Subcutaneous abdominal adipose tissue (tissue), 5 donors: Measurements from ENCODE around the gene SPRED2.

Experiments
- H3K27ac ChIP-seq: one replicate; pipeline ENCODE4 v1.7.0; 2013; ENCODE audit warnings: low read depth, mild to moderate bottlenecking, inconsistent platforms, low read length, moderate library complexity
- H3K27me3 ChIP-seq, 5 donors: one replicate each; pipeline ENCODE4 v1.7.0; 2013; ENCODE audit warnings: low read length in 5 of 5, inconsistent platforms in 1 of 5; ENCODE audit not compliant: control insufficient read depth in 5 of 5, insufficient read depth in 4 of 5
- H3K36me3 ChIP-seq, 5 donors: one replicate each; pipeline ENCODE4 v1.7.0; 2013; ENCODE audit warnings: low read length in 5 of 5; ENCODE audit not compliant: control insufficient read depth in 5 of 5, insufficient read depth in 5 of 5
- H3K4me1 ChIP-seq, 5 donors: one replicate each; pipeline ENCODE4 v1.7.0; 2013; ENCODE audit warnings: low read length in 5 of 5, mild to moderate bottlenecking in 3 of 5, moderate library complexity in 1 of 5; ENCODE audit not compliant: control insufficient read depth in 5 of 5, insufficient read depth in 5 of 5
- H3K4me3 ChIP-seq, 5 donors: one replicate each; pipeline ENCODE4 v1.7.0; 2013; ENCODE audit warnings: low read length in 5 of 5, low read depth in 1 of 5
- H3K9ac ChIP-seq, 5 donors: one replicate each; pipeline ENCODE4 v1.7.0; 2013; ENCODE audit warnings: low read length in 5 of 5, mild to moderate bottlenecking in 4 of 5, moderate library complexity in 3 of 5
- H3K9me3 ChIP-seq, 5 donors: one replicate each; pipeline ENCODE4 v1.7.0; 2013; ENCODE audit warnings: low read length in 5 of 5; ENCODE audit not compliant: control insufficient read depth in 5 of 5
- donor health status: healthy.
- donor health status: healthy.
- donor health status: healthy.
- donor health status: healthy.
- donor health status: healthy.

SPRED2 gene

DNA sequence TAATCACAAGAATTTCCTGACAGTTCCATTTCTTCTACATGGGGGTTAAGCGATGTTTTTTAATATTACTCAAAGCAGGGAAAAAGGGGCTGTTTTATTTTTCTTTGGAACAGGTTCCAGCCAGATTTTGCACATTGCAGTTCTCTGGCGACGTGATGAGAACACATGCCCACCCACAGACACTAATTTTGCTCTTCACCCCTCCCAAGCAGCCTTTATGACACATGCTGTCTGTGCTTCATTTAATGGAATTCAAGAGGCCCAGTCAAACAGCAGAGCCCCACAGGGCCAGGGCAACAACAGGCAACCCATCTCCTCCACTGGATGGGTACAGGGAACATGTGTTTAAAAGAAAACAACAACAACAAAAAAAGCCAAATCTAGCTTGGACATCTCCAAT, 70.8 kb downstream of the SPRED2 start:
- Histone ChIP-seq H3K9me3 (no peaks in the 10 kb centered on the region), H3K9ac (no peak overlapping the region), H3K36me3 (no peaks in the 10 kb centered on the region), H3K27ac (no peak overlapping the region), H3K4me3 (no peak overlapping the region), H3K27me3 (no peaks in the 10 kb centered on the region), H3K4me1 (peaks cover 0 to 52% (median 38%) of the 10 kb centered on the region in 5 donors)

DNA sequence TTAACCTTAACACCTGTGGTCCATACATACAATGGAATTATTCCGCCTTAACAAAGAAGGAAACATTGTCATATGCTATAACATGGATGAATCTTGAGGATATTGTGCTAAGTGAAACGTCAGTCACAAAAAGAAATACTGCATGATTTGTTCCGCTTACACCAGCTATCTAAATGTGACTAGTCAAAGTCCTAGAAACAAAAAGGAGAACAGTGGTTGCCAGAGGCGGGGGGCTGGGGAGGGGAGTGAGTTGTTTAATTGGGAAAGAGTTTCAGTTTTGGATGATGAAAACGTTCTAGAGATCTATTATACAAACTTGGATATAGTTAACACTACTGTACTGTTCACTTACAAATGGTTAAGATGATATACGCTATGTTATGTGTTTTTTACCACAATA, 72.0 kb downstream of the SPRED2 start:
- H3K27me3 ChIP-seq: no peaks in the 10 kb centered on the region
- H3K36me3 ChIP-seq: no peaks in the 10 kb centered on the region
- H3K4me3 ChIP-seq: no peak overlapping the region
- peaks cover 0 to 40% (median 29%) of the 10 kb centered on the region in 5 donors for H3K4me1 ChIP-seq
- no peak overlapping the region for H3K27ac ChIP-seq
- no peak overlapping the region for H3K9ac ChIP-seq
- no peaks in the 10 kb centered on the region for H3K9me3 ChIP-seq

DNA sequence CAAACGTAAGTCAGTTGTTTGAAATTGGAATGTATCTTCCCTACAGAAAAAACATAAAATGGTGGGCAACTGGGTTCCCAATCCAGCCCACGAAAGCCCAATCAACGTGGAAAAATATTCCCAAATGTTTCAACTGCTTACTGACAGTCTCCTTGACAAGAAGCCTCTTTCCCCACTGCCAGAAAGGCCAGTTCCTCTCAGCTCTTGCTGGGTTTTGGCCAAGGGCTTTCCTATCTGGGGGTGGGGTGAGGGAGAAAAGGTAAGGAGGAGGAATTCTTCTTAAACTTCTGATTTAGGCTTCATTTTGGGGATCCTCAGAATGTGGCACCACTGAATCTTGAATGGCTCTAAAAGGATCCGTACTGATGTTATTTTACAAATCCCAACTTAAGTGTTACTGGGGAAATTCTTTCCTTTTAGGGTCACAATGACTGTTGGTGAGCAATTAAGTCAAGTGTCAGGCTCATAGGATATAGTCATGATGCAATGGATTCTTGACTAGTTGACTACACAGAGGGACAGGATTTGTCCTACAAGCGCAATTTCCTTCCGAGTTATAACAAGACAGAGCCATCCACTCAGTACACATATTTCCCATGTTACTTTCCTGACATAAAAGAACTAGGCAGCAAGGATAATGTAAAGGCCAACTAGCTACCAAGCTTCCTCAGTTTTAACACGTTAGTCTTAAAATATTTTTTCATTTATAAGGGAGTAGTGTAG, 73.6 kb downstream of the SPRED2 start:
- Histone ChIP-seq H3K4me1 (peaks cover 0 to 39% (median 29%) of the 10 kb centered on the region in 5 donors), H3K36me3 (no peaks in the 10 kb centered on the region), H3K4me3 (no peak overlapping the region), H3K9me3 (no peaks in the 10 kb centered on the region), H3K9ac (no peak overlapping the region), H3K27ac (peak overlapping the region; percentile 46), H3K27me3 (no peaks in the 10 kb centered on the region)

DNA sequence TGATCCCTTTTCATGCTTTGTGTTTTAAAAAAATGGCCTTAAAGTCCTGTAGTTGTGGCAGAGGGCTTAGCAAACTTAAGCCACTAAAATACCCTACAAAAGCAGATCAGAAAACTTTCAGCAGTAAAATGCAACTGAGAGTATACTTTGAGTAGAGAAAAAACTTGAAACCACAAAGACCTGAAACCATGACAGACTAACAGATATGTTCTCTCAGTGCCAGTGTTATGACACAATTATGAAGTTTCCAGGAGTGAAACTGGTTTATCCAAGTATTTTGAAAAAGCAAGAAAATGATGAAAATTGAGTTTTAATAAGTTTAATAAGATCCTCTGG, 74.5 kb downstream of the SPRED2 start:
- Histone ChIP-seq H3K9ac (no peak overlapping the region), H3K9me3 (no peaks in the 10 kb centered on the region), H3K4me1 (peaks cover 0 to 37% (median 31%) of the 10 kb centered on the region in 5 donors), H3K36me3 (no peaks in the 10 kb centered on the region), H3K4me3 (no peak overlapping the region), H3K27ac (peak overlapping the region; percentile 31), H3K27me3 (no peaks in the 10 kb centered on the region)

DNA sequence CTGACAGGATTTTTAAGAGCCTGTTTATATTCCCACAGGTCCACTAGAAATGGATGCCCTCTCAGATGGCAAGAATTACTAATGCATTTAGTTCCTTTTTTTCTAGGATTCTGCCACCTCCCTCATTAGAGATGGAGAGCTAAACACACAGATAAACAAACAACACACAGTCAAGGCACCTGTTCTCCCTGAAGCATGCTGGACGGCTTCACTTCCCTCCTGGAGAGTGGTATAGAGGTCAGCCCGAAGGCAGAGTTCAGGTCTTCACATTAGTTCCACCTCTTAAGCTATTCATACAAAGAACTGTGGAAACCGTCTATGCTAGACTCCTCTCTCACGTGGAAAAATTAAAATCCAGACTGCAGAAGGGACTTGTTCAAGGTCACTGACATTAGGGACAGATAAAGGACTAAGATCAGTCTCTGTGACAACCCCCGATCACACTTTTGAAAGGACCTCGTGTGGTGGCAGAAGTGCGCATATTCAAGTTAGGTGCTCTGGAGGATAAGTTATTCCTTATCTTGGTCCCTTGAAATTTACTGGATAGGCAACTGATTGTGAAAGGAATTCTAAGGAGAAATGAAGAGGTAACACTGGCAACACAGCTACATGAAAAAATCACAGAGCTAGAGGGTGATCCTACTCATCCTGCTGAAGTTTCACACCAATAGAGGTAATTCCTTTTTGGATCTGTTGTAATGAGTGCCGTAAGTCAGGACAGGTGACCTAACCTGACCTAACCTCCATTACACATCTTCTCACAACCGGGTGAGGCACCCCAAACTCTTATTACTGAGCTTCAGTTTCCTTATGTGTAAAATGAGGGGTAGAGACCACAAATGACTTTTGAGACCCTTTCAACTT, 75.1 kb downstream of the SPRED2 start:
- no peak overlapping the region for H3K9ac ChIP-seq
- no peaks in the 10 kb centered on the region for H3K9me3 ChIP-seq
- H3K36me3 ChIP-seq: no peaks in the 10 kb centered on the region
- no peaks in the 10 kb centered on the region for H3K27me3 ChIP-seq
- H3K4me1 ChIP-seq: peaks cover 0 to 42% (median 32%) of the 10 kb centered on the region in 5 donors
- H3K4me3 ChIP-seq: no peak overlapping the region
- peak overlapping the region; percentile 31 for H3K27ac ChIP-seq

DNA sequence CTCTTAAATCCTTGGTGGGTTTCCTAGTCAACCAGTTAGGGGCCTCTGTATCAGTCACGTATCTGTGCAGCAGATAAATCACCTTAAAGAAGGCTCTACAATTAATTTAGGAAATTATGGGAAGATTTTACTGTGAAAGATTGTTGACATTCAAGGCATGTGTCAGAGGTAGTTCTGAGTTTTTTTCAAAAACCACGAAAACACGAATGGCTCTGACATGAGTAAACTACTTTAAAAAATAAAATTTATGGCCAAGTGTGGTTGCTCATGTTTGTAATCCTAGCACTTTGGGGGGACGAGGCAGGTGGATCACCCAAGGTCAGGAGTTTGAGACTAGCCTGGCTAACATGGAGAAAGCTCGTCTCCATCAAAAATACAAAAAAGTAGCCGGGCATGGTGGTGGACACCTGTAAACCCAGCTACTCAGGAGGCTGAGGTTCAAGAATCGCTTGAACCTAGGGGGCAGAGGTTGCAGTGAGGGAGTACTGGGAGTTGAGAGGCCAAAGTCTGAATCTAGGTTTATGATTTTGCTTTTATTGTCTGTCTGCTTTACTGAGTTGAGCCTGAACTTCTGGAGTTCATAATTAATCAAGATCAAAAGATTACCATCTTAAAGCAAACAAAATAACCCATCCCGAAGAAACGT, 77.1 kb downstream of the SPRED2 start:
- Histone ChIP-seq H3K27me3 (no peaks in the 10 kb centered on the region), H3K4me1 (peaks cover 2 to 58% (median 49%) of the 10 kb centered on the region in 5 donors), H3K27ac (no peak overlapping the region), H3K4me3 (no peak overlapping the region), H3K9ac (no peak overlapping the region), H3K36me3 (no peaks in the 10 kb centered on the region), H3K9me3 (no peaks in the 10 kb centered on the region)

DNA sequence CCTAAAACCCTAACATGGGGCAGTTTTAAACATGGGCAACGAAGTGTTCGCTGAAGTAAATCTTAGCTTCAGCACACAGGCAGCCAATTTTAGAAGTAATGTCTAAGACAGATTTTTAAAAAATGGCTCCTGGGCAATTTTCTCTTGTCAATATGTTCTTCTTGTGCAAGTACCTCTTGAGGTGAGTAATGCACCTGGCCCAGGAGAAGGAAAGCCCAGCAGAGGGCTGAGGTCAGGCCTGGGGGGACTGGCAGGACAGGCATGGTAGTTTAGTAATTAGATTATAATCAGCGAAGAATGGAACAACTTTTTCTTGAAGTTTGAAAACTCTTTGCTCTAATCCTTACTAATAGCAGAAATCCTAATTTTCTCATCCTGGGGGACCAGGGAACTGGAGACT, 77.6 kb downstream of the SPRED2 start:
- Histone ChIP-seq H3K4me3 (no peak overlapping the region), H3K4me1 (peaks cover 5 to 63% (median 55%) of the 10 kb centered on the region in 5 donors), H3K36me3 (no peaks in the 10 kb centered on the region), H3K9ac (no peak overlapping the region), H3K9me3 (no peaks in the 10 kb centered on the region), H3K27ac (no peak overlapping the region), H3K27me3 (no peaks in the 10 kb centered on the region)

DNA sequence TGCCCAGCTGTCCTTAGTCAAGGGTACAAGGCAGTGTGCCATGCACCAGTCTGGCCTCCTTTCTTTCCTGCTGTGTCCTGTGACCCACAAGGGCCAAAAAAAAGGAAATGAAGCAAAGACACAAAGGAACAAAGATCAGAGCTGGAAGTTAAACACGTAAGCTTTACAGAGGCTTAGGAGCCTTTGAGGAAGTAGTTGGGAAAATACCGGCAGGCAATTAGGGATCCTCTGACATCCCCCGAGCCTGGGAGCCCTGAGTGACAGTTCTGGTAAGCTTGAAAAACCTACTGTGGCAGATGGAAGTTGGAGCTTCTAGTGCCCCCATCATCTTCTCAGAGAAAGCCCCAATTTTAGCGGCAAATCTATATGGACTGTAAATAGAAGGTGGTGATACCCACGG, 78.5 kb downstream of the SPRED2 start:
- peak overlapping the region in 1 of 5 donors; percentile 12 for H3K4me3 ChIP-seq
- no peaks in the 10 kb centered on the region for H3K27me3 ChIP-seq
- H3K27ac ChIP-seq: no peak overlapping the region
- H3K4me1 ChIP-seq: peaks cover 5 to 63% (median 55%) of the 10 kb centered on the region in 5 donors
- no peaks in the 10 kb centered on the region for H3K36me3 ChIP-seq
- H3K9ac ChIP-seq: no peak overlapping the region
- H3K9me3 ChIP-seq: no peaks in the 10 kb centered on the region

DNA sequence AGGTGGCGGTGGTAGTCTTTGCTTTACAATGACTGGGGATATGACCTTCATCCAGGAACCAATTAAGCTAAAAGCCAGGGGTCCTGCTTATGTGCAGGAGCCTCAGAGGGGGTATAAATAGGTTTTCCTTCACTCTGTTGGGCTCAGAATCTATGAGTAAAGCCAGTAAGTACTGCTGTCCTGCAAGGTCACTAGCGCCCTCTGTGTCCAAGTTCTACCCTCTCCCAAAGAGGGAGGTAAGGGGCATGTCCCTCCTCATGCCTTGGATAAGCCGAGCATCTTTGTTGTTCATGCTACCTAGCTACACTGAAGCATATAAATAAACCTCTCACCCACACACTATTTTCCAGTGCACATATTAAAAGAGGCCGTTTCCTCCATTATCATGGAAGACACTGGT, 79.4 kb downstream of the SPRED2 start:
- Histone ChIP-seq H3K4me3 (no peak overlapping the region), H3K36me3 (no peaks in the 10 kb centered on the region), H3K27me3 (no peaks in the 10 kb centered on the region), H3K9ac (no peak overlapping the region), H3K4me1 (peaks cover 5 to 54% (median 48%) of the 10 kb centered on the region in 5 donors), H3K27ac (no peak overlapping the region), H3K9me3 (no peaks in the 10 kb centered on the region)
